OCI-LY3 (cell line): ENCODE results near the gene NDUFAF8.

Experiments
- H2AFZ ChIP-seq: fragments of 200-600, 300-600 bp; shearing (Covaris generic); 2 replicates; pipeline ENCODE4 v1.6.0; 2014; ENCODE audit warnings: antibody characterized with exemption, low read depth, low read length
- H3K27ac ChIP-seq: fragments of 200-600, 300-600 bp; sonication (generic); 2 replicates; pipeline ENCODE4 v1.5.1; 2014; ENCODE audit warnings: mild to moderate bottlenecking, low read length, moderate library complexity, mixed read lengths
- H3K27me3 ChIP-seq: fragments of 200-600, 300-600 bp; sonication (generic); 2 replicates; pipeline ENCODE4 v1.6.1; 2014; ENCODE audit warnings: low read depth, low read length, mixed read lengths
- H3K36me3 ChIP-seq: fragments of 200-600, 300-600 bp; sonication (generic); replicated peaks from 2 replicates; pipeline ENCODE3; 2014; ENCODE audit warnings: low read depth, low read length, mixed read lengths
- H3K4me1 ChIP-seq: fragments of 300-600, 200-600 bp; sonication (generic); 2 replicates; pipeline ENCODE4 v1.6.1; 2014; ENCODE audit warnings: low read length, mixed read lengths
- H3K4me2 ChIP-seq: fragments of 200-600, 300-600 bp; sonication (generic); 2 replicates; pipeline ENCODE4 v1.6.1; 2014; ENCODE audit warnings: low read length, mixed read lengths
- H3K4me3 ChIP-seq: fragments of 300-600, 200-600 bp; sonication (generic); 2 replicates; pipeline ENCODE4 v1.5.1; 2014; ENCODE audit warnings: antibody characterized with exemption, mild to moderate bottlenecking, low read length, moderate library complexity
- H3K79me2 ChIP-seq: fragments of 300-600, 200-600 bp; shearing (Covaris generic); 2 replicates; pipeline ENCODE4 v1.6.1; 2014; ENCODE audit warnings: mild to moderate bottlenecking, low read length, mixed read lengths
- H3K9ac ChIP-seq: fragments of 300-600, 200-600 bp; shearing (Covaris generic); 2 replicates; pipeline ENCODE4 v1.6.0; 2014; ENCODE audit warnings: mild to moderate bottlenecking, low read length, moderate library complexity
- H3K9me3 ChIP-seq: fragments of 200-600, 300-600 bp; shearing (Covaris generic); 2 replicates; pipeline ENCODE4 v1.6.1; 2014; ENCODE audit warnings: low read length, mixed read lengths; ENCODE audit not compliant: insufficient read depth
- H4K20me1 ChIP-seq: fragments of 200-600, 300-600 bp; sonication (generic); 2 replicates; pipeline ENCODE4 v1.6.1; 2016; ENCODE audit warnings: low read length, mixed read lengths; ENCODE audit not compliant: insufficient read depth
- EZH2phosphoT487 ChIP-seq: fragments of 200-600 bp; shearing (Covaris generic); IDR thresholded peaks from 2 replicates; pipeline ENCODE4 v1.6.1; 2018; ENCODE audit warnings: antibody characterized with exemption, mixed run types, low read depth
- TF ChIP-seq, protein P1 (sequence below): fragments of 200-600, 300-600 bp; sonication (generic); IDR thresholded peaks from 2 replicates; pipeline ENCODE4 v1.5.1; 2014; ENCODE audit warnings: antibody characterized with exemption, low read length, low read depth

Gene NDUFAF8

GRCh38 chr17:81198826-81199481 is 40.2 kb upstream of the NDUFAF8 start:
- no peak overlapping the region for H3K4me2 ChIP-seq
- H3K36me3 ChIP-seq = no peaks in the 10 kb centered on the region
- no peaks in the 10 kb centered on the region for H3K27me3 ChIP-seq
- no peak overlapping the region for H3K9ac ChIP-seq
- no peaks in the 10 kb centered on the region for H3K9me3 ChIP-seq
- H3K4me1 ChIP-seq = no peaks in the 10 kb centered on the region
- H4K20me1 ChIP-seq = no peaks in the 10 kb centered on the region
- no peaks in the 10 kb centered on the region for H3K79me2 ChIP-seq
- no peak overlapping the region for H2AFZ ChIP-seq
- TF ChIP-seq, protein P1, sequence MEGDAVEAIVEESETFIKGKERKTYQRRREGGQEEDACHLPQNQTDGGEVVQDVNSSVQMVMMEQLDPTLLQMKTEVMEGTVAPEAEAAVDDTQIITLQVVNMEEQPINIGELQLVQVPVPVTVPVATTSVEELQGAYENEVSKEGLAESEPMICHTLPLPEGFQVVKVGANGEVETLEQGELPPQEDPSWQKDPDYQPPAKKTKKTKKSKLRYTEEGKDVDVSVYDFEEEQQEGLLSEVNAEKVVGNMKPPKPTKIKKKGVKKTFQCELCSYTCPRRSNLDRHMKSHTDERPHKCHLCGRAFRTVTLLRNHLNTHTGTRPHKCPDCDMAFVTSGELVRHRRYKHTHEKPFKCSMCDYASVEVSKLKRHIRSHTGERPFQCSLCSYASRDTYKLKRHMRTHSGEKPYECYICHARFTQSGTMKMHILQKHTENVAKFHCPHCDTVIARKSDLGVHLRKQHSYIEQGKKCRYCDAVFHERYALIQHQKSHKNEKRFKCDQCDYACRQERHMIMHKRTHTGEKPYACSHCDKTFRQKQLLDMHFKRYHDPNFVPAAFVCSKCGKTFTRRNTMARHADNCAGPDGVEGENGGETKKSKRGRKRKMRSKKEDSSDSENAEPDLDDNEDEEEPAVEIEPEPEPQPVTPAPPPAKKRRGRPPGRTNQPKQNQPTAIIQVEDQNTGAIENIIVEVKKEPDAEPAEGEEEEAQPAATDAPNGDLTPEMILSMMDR = no peak
- TF ChIP-seq EZH2phosphoT487 = no peak
- H3K4me3 ChIP-seq = no peak overlapping the region
- H3K27ac ChIP-seq = no peak overlapping the region

GRCh38 chr17:81199482-81199830 is 39.7 kb upstream of the NDUFAF8 start:
- Histone ChIP-seq H3K27ac (no peak overlapping the region), H3K4me1 (no peaks in the 10 kb centered on the region), H3K9ac (no peak overlapping the region), H3K79me2 (no peaks in the 10 kb centered on the region), H3K36me3 (no peaks in the 10 kb centered on the region), H2AFZ (no peak overlapping the region), H3K9me3 (no peaks in the 10 kb centered on the region), H3K27me3 (no peaks in the 10 kb centered on the region), H4K20me1 (no peaks in the 10 kb centered on the region), H3K4me2 (no peak overlapping the region), H3K4me3 (no peak overlapping the region)
- TF ChIP-seq EZH2phosphoT487 = no peak
- TF ChIP-seq, protein P1 = no peak

- H3K4me2 ChIP-seq = no peak overlapping the region
- no peak overlapping the region for H3K9ac ChIP-seq
- no peaks in the 10 kb centered on the region for H3K79me2 ChIP-seq
- no peak overlapping the region for H2AFZ ChIP-seq
- no peaks in the 10 kb centered on the region for H4K20me1 ChIP-seq
- no peaks in the 10 kb centered on the region for H3K4me1 ChIP-seq
- no peak for TF ChIP-seq EZH2phosphoT487
- TF ChIP-seq, protein P1 = no peak
- H3K4me3 ChIP-seq = no peak overlapping the region
- no peaks in the 10 kb centered on the region for H3K9me3 ChIP-seq
- H3K36me3 ChIP-seq = no peaks in the 10 kb centered on the region
- H3K27me3 ChIP-seq = no peaks in the 10 kb centered on the region
- no peak overlapping the region for H3K27ac ChIP-seq
Measured at GRCh38 chr17:81200201-81200600, 38.9 kb upstream of the NDUFAF8 start.

DNA sequence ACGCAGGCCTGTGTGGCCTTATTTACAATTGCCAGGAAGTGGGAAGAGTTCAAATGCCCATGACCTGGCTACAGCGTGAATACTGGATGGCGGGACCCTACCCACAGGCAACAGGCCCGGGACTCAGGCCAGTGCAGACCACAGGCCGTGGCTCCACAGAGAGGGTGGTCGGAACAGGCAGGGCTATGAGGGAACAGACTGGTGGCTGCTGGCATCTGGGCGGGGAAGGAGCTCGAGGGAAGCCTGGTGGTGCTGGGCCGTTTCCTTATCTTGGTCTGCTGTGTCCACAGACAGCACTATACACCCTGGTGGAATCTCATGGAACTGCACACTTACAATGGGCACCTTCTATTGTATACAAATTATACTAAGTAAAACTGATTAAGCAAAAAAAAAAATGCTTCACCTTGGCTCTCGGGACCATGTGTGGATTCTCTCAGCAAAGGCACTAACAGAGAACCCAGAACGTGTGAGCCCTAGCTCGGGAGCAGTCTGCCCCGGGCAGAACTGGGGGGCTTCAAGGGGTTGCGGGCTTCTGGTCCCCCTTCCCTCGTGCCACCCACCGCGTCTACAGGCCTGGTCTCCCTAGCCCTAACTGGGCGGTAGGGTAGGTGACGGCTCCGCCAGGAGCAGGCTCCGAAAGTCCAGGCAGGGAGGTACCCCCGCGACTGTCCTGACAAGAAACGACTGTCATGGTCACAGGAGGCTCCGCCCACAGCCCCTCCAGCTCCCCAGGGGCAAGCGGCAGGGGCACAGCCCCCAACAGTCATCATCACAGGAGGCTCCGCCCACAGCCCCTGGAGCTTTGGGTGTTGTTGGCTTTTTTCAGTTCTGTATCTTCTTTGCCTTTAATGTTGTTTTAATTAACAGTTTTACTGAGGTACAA is 38.2 kb upstream of the NDUFAF8 start:
- H3K4me2 ChIP-seq = no peak overlapping the region
- H3K79me2 ChIP-seq = no peaks in the 10 kb centered on the region
- no peaks in the 10 kb centered on the region for H3K4me1 ChIP-seq
- H2AFZ ChIP-seq = no peak overlapping the region
- TF ChIP-seq, protein P1 = peak; percentile 24; the same call in 1 of the 2 replicates
- TF ChIP-seq EZH2phosphoT487 = no peak
- no peak overlapping the region for H3K4me3 ChIP-seq
- H3K9ac ChIP-seq = no peak overlapping the region
- no peak overlapping the region for H3K27ac ChIP-seq
- no peaks in the 10 kb centered on the region for H4K20me1 ChIP-seq
- no peaks in the 10 kb centered on the region for H3K27me3 ChIP-seq
- no peaks in the 10 kb centered on the region for H3K9me3 ChIP-seq
- H3K36me3 ChIP-seq = no peaks in the 10 kb centered on the region
